MCF 10A (cell line): ENCODE measurements around the gene SEH1L. TPM values are rescaled to one million over a fixed set of nuclear protein-coding genes. Genes with fewer than 3 reads are reported as not detected.

ENCODE experiments used
- BruUV-seq: library from RNA; stranded (reverse); fragments of 400-500 nt; replicated peaks from 2 replicates; lab custom pipeline; 2021; lab: Mats Ljungman, UMichigan
- CTCF ChIA-PET: fragments of 300-600 bp; sonication (Branson Sonifier 250); formaldehyde crosslinking; extraction: SDS; loops from one replicate; lab custom pipeline; 2021; ENCODE audit warnings: antibody characterized with exemption, inconsistent platforms; lab: Yijun Ruan, JAX
- POLR2A ChIA-PET: fragments of 300-600, 350-650 bp; sonication (Branson Sonifier 250); formaldehyde crosslinking; extraction: SDS; loops from one replicate; lab custom pipeline; 2020; ENCODE audit warnings: antibody characterized with exemption, inconsistent platforms; lab: Yijun Ruan, JAX
- DNase-seq: peaks from one replicate; pipeline ENCODE4 v3.0.0-alpha.2; 2018; ENCODE audit not compliant: unreplicated experiment
- H3K27ac Mint-ChIP-seq: one replicate; pipeline ENCODE4 v1.8.0; 2022; ENCODE audit warnings: mild to moderate bottlenecking, low read depth, mixed read lengths; ENCODE audit not compliant: unreplicated experiment
- H3K27me3 Mint-ChIP-seq: one replicate; pipeline ENCODE4 v1.8.0; 2022; ENCODE audit warnings: mixed read lengths; ENCODE audit not compliant: insufficient read depth, unreplicated experiment
- H3K36me3 Mint-ChIP-seq: one replicate; pipeline ENCODE4 v1.8.0; 2022; ENCODE audit warnings: mild to moderate bottlenecking, moderate library complexity, mixed read lengths; ENCODE audit not compliant: insufficient read depth, unreplicated experiment
- H3K4me1 Mint-ChIP-seq: one replicate; pipeline ENCODE4 v1.8.0; 2022; ENCODE audit warnings: mixed read lengths; ENCODE audit not compliant: insufficient read depth, unreplicated experiment
- H3K4me3 Mint-ChIP-seq: one replicate; pipeline ENCODE4 v1.8.0; 2022; ENCODE audit warnings: mild to moderate bottlenecking, moderate library complexity, mixed read lengths; ENCODE audit not compliant: unreplicated experiment
- H3K9me3 Mint-ChIP-seq: one replicate; pipeline ENCODE4 v1.8.0; 2022; ENCODE audit warnings: mixed read lengths; ENCODE audit not compliant: unreplicated experiment
- CTCF ChIP-seq: fragments of 200-600 bp; IDR thresholded peaks from one replicate; pipeline ENCODE4 v1.8.0; 2022; ENCODE audit warnings: antibody characterized with exemption, mild to moderate bottlenecking; ENCODE audit not compliant: unreplicated experiment
- intact Hi-C: fragments of 100-400 bp; cut with micrococcal nuclease; formaldehyde crosslinking; loops from 2 replicates; pipeline ENCODE4 v1.14.1; 2022
- total RNA-seq: library from RNA; stranded (reverse); gene quantifications from 2 replicates; pipeline ENCODE4 v1.2.3, GENCODE V29; 2022

SEH1L gene
- total RNA-seq, 1 experiment from 2014 or later = 139 TPM

DNA sequence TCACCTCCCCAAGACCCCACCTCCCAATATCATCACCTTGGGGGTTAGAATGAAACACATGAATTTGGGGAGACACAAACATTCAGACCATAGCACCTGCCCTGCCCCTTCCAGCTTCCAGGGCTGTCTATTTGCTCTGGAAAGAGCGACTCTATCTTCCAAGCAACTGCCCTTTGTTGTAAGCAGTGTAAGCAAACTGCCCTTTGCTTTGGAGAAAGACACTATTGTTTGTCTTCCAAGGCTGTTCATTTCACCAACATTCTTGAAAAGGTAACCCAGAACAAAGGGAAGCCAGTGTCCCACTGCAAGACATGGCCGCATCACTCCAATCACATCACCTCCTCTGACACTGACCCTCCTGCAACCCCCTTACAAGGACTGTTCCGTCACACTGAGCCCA is 16.9 kb upstream of the SEH1L start:
- no peaks in the 10 kb centered on the region for H3K36me3 Mint-ChIP-seq
- no TSS peak for BruUV-seq
- H3K4me3 Mint-ChIP-seq = no peak overlapping the region
- TF ChIP-seq CTCF = no peak
- intact Hi-C loops = loop anchor here (5.0 kb wide), 1 partner anchor 539 kb away; no protein-coding TSS in a partner anchor
- ChIA-PET CTCF (interaction anchor here (0.5 to 2.0 kb wide), 4 partner anchors 27 to 204 kb away, joined by 3 to 7 read pairs (median 3); no protein-coding TSS in a partner anchor), POLR2A (interaction anchor here (0.6 kb wide), 1 partner anchor 208 kb away, joined by 3 read pairs; no protein-coding TSS in a partner anchor)
- H3K9me3 Mint-ChIP-seq = no peaks in the 10 kb centered on the region
- H3K27me3 Mint-ChIP-seq = no peaks in the 10 kb centered on the region
- no peak for DNase-seq
- H3K4me1 Mint-ChIP-seq = peaks cover 6% of the 10 kb centered on the region
- H3K27ac Mint-ChIP-seq = no peak overlapping the region

GRCh38 chr18:12933327-12933726 is 14.5 kb upstream of the SEH1L start:
- DNase-seq = no peak
- no peaks in the 10 kb centered on the region for H3K27me3 Mint-ChIP-seq
- BruUV-seq = no TSS peak
- no peak for TF ChIP-seq CTCF
- POLR2A ChIA-PET = interaction anchor here (1.0 to 2.2 kb wide), 2 partner anchors 206 to 210 kb away, joined by 3 to 10 read pairs; no protein-coding TSS in a partner anchor
- H3K4me1 Mint-ChIP-seq = peaks cover 6% of the 10 kb centered on the region
- no peaks in the 10 kb centered on the region for H3K9me3 Mint-ChIP-seq
- no peak overlapping the region for H3K4me3 Mint-ChIP-seq
- no peak overlapping the region for H3K27ac Mint-ChIP-seq
- intact Hi-C loops = loop anchor here (5.0 kb wide), 1 partner anchor 541 kb away; no protein-coding TSS in a partner anchor
- H3K36me3 Mint-ChIP-seq = no peaks in the 10 kb centered on the region
- CTCF ChIA-PET = interaction anchor here (0.6 to 4.2 kb wide), 22 partner anchors 8 to 542 kb away, joined by 3 to 162 read pairs (median 11); no protein-coding TSS in a partner anchor

GRCh38 chr18:12934454-12935071 is 13.2 kb upstream of the SEH1L start:
- Mint-ChIP-seq H3K4me1 (peaks cover 6% of the 10 kb centered on the region), H3K9me3 (no peaks in the 10 kb centered on the region), H3K27ac (no peak overlapping the region), H3K36me3 (no peaks in the 10 kb centered on the region), H3K27me3 (no peaks in the 10 kb centered on the region), H3K4me3 (no peak overlapping the region)
- ChIA-PET CTCF (interaction anchor here (0.6 to 4.2 kb wide), 47 partner anchors 9 to 1020 kb away, joined by 3 to 162 read pairs (median 5); no protein-coding TSS in a partner anchor), POLR2A (interaction anchor here (0.7 to 2.2 kb wide), 8 partner anchors 14 to 211 kb away, joined by 3 to 10 read pairs (median 4); no protein-coding TSS in a partner anchor)
- intact Hi-C loops = loop anchor here (1.0 to 5.0 kb wide), 5 partner anchors 44 to 542 kb away; no protein-coding TSS in a partner anchor
- peak; percentile 86 for DNase-seq
- BruUV-seq = no TSS peak
- peak; percentile 93 for TF ChIP-seq CTCF

DNA sequence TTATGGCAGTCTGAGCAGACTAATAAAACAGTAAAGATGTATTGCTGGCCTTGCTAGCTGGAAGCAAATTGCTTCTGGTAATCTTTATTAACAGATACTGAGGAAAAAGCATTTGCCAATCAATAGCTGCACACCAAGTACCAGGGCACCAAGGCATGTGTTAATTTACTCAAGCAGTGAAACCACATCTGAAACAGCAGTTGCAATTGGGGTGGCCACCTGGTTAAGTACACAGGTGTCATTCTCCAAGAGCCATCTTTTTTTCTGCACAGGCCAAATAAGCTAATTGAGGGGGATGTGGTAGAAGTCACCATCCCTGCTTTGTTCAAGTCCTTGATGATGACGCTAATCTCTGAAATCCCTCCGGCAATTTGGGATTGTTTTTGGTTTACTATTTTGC is 8.6 kb upstream of the SEH1L start:
- Mint-ChIP-seq H3K27me3 (no peaks in the 10 kb centered on the region), H3K27ac (no peak overlapping the region), H3K9me3 (no peaks in the 10 kb centered on the region), H3K4me1 (peaks cover 6% of the 10 kb centered on the region), H3K4me3 (no peak overlapping the region), H3K36me3 (no peaks in the 10 kb centered on the region)
- no peak for TF ChIP-seq CTCF
- ChIA-PET POLR2A (interaction anchor here (0.7 to 1.2 kb wide), 2 partner anchors 32 to 248 kb away, joined by 3 read pairs; no protein-coding TSS in a partner anchor), CTCF (interaction anchor here (0.8 kb wide), 1 partner anchor 44 kb away, joined by 3 read pairs; no protein-coding TSS in a partner anchor)
- BruUV-seq = no TSS peak
- DNase-seq = no peak
- intact Hi-C loops = no loop called here
